ENCODE measurements around the gene UBE3C.

UBE3C gene

GRCh38 chr7:157204134-157204533 lies 65.4 kb downstream of the UBE3C start:
- TF ChIP-seq GABPA (IDR thresholded peaks at IDR 0.05; ENCODE audit: low read depth) (no peak), SPI1 (IDR thresholded peaks at IDR 0.05; ENCODE audit: borderline replicate concordance, low read depth) (no peak), POLR2AphosphoS5 (IDR thresholded peaks at IDR 0.05; ENCODE audit: low read depth) (no peak), REST (IDR thresholded peaks at IDR 0.05; ENCODE audit: insufficient replicate concordance, low read depth) (no peak), CTCF (IDR thresholded peaks at IDR 0.05; ENCODE audit: insufficient read depth, low read length) (no peak)
- no peaks in the 10 kb centered on the region for H3K27me3 ChIP-seq (ENCODE audit: insufficient read depth, poor library complexity, severe bottlenecking)
- DNase-seq (ENCODE audit: low read depth in 1 of 2, low spot score in 1 of 2) = no peak
- no peak overlapping the region for H3K4me3 ChIP-seq (replicated peaks; ENCODE audit: insufficient read depth, low read length)
- no peak overlapping the region for H3K27ac ChIP-seq (replicated peaks)

GRCh38 chr7:157205438-157205837 lies 66.7 kb downstream of the UBE3C start:
- TF ChIP-seq POLR2AphosphoS5 (IDR thresholded peaks at IDR 0.05; ENCODE audit: low read depth) (no peak), SPI1 (IDR thresholded peaks at IDR 0.05; ENCODE audit: borderline replicate concordance, low read depth) (no peak), GABPA (IDR thresholded peaks at IDR 0.05; ENCODE audit: low read depth) (no peak), REST (IDR thresholded peaks at IDR 0.05; ENCODE audit: insufficient replicate concordance, low read depth) (no peak), CTCF (IDR thresholded peaks at IDR 0.05; ENCODE audit: insufficient read depth, low read length) (no peak)
- H3K27me3 ChIP-seq (ENCODE audit: insufficient read depth, poor library complexity, severe bottlenecking) = no peaks in the 10 kb centered on the region
- H3K4me3 ChIP-seq (replicated peaks; ENCODE audit: insufficient read depth, low read length) = no peak overlapping the region
- H3K27ac ChIP-seq (replicated peaks) = no peak overlapping the region
- no peak for DNase-seq (ENCODE audit: low read depth in 1 of 2, low spot score in 1 of 2)

GRCh38 chr7:157208571-157209413 lies 70.1 kb downstream of the UBE3C start:
- Histone ChIP-seq H3K27ac (replicated peaks) (no peak overlapping the region), H3K4me3 (replicated peaks; ENCODE audit: insufficient read depth, low read length) (no peak overlapping the region), H3K27me3 (ENCODE audit: insufficient read depth, poor library complexity, severe bottlenecking) (no peaks in the 10 kb centered on the region)
- DNase-seq (ENCODE audit: low read depth in 1 of 2, low spot score in 1 of 2) = no peak
- TF ChIP-seq POLR2AphosphoS5 (IDR thresholded peaks at IDR 0.05; ENCODE audit: low read depth) (no peak), CTCF (IDR thresholded peaks at IDR 0.05; ENCODE audit: insufficient read depth, low read length) (no peak), GABPA (IDR thresholded peaks at IDR 0.05; ENCODE audit: low read depth) (no peak), REST (IDR thresholded peaks at IDR 0.05; ENCODE audit: insufficient replicate concordance, low read depth) (no peak), SPI1 (IDR thresholded peaks at IDR 0.05; ENCODE audit: borderline replicate concordance, low read depth) (no peak)
